GM19023 (cell line): ENCODE results near the gene TRAFD1.
"Not testable (repeated sequence)": the region's sequence is repeated elsewhere in the genome, so short reads cannot be mapped to it uniquely, and the experiment has no call there.

ENCODE experiments used
- ATAC-seq: cut with Tn5 transposase; IDR thresholded peaks from one replicate; pipeline ENCODE4 v1.9.1; 2021; ENCODE audit warnings: mild to moderate bottlenecking, moderate library complexity; ENCODE audit not compliant: unreplicated experiment

TRAFD1 gene

GRCh38 chr12:112158461-112159145, 33.2 kb downstream of the TRAFD1 start:
- ATAC-seq = not testable (repeated sequence)

DNA sequence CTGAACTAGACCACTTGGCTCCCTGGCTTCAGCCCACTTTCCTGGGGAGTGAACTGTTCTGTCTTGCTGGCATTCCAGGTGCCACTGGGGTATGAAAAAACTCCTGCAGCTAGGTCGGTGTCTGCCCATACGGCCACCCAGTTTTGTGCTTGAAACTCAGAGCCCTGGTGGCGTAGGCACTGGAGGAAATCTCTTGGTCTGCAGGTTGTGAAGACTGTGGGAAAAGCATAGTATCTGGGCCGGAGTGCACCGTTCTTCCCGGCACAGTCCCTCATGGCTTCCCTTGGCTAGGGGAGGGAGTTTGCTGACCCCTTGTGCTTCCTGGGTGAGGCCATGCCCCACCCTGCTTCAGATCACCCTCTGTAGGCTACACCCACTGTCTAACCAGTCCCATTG, 33.8 kb downstream of the TRAFD1 start:
- no peak for ATAC-seq

GRCh38 chr12:112160611-112161010, 35.3 kb downstream of the TRAFD1 start:
- ATAC-seq = no peak

DNA sequence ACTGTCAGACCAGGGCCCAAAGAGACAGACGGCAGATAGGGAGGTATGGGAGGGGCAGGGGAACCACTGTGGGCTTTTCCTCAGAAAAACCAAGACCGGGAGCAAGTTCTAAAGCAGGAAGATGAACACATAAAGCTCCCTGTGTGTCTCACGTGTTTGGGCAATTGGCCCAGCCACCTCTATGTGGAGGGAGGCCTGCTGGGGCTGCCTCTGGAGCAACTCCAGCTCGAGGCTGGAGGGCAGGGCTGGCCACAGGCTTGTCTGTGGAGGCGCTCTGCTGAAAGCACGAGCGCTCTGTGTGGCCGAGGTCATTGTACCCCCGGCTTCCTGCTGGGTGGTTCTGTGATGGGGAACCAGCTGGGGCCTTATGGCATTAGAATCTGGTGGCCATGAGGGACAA, 36.4 kb downstream of the TRAFD1 start:
- ATAC-seq = no peak

- ATAC-seq = no peak
These were observed 37.0 kb downstream of the TRAFD1 start for GRCh38 chr12:112162241-112162790.

DNA sequence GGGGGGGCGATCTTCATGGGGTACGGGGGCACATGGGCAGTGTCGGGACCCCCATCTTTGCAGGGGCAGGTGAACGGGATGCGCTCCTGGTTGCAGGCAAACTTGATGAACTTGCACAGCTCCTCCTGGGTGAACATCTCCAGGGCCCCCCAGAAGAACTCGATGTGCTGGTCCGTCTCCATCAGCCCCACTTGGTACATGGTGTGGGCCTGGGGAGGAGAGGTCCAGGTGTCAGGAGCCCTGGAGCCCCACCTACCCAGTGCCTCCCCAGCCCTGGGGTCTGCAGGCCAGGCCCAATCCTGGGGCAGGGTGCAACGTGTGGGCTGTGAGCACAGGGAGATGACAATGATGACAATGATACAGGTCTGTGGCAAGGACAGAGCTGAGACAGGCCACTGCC, 37.7 kb downstream of the TRAFD1 start:
- no peak for ATAC-seq

DNA sequence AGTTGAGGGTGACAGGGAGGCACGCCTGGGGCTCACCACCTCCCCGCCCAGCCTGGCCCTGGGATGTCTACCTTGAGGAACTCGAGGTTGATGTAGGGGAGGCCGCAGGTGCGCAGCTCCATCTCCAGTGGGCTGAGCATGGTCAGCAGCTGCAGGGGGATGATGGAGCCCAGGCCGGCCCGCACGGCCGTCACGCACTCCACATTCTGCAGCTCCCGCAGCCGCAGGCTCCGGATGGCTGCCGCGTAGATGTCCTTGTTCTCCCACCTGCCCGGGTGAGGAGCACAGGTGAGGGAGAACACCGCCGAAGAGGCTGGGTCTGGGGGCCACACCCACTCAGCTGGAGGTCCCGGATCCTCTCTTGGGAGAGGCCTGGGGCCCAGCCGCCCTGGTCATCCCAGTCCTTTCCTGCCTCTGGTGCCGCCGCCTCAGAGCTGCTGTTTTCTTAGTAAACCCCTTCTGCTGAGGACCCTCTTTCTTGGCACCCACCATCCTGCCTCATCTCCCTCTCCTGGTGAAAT, 38.2 kb downstream of the TRAFD1 start:
- ATAC-seq = no peak

- no peak for ATAC-seq
These were observed 38.8 kb downstream of the TRAFD1 start for GRCh38 chr12:112164011-112164660.

DNA sequence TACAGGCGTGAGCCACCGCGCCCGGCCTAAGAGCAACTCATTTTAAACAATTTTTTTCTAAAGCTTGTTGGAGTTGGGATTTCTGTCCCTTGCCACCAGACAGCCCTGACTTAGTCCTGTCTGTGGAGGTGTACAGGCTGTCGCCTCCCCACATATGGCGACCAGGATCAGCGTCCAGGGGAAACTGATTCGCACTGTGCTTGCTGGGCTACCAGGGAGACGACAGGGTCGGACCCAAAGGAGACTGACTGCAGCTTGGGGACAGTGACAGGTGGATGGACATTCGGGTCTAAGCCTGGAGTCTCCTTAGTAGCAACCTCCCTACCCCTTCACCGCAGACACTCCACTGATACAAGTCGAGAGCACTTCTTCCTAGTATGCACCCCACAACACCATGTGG, 40.3 kb downstream of the TRAFD1 start:
- no peak for ATAC-seq

GRCh38 chr12:112166051-112167015, 41.0 kb downstream of the TRAFD1 start:
- ATAC-seq = no peak

- no peak for ATAC-seq
These were observed 41.7 kb downstream of the TRAFD1 start for GRCh38 chr12:112167031-112167461.

GRCh38 chr12:112167718-112168525, 42.6 kb downstream of the TRAFD1 start:
- no peak for ATAC-seq

DNA sequence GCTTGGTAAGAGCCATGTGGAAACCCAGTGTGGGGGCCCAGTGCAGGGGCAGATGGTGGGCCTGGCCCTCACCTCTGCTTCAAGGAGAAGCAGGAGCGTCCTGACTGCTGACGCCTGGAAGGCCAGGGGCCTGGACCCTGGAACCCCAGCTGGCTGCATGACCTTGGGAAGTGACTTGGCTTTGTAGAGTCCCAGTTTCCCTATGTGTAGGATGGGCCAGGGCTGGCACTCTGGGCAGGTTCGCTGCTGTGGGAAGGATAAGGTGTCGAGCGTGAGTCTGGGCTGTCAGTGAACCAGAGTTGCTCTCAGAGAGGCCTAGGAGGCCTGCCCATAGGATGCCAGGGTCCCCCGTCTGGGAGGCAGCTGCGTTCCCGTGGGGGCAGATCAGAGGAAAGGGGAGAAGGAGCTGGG, 43.2 kb downstream of the TRAFD1 start:
- no peak for ATAC-seq

DNA sequence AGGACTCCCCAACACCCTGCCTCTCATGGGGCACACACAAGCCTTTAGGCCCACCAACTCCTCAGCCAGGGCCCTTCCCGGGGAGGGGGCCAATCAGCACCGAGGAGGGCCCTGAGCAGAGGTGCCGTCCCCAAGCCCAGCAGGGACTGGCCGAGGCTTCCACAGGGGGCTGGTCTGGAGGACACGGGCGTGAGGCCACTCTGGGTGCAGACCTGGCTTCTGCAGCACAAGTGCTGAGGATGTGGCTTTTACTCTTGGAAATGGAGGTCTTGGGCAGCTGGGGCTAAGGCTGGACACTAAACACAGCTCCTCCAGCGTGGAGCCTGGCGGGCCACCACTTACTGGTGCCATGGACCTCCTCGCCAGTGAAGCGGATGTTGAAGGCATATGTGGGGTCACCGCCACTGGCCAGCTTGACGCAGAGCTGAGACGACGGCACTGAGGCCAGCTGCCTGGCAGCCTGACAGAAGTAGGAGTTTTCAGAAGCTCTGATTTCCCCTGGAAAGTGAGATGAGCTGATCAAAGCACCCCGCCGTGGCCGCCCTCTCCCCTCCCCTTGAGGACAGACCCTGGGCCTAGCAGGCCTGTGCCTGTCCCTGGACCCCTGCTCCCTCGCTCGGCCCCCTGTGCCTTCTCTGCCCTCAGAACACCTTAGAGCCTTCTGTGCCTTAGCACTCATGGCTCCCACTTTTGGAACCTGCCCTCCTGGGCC, 44.0 kb downstream of the TRAFD1 start:
- ATAC-seq = no peak

DNA sequence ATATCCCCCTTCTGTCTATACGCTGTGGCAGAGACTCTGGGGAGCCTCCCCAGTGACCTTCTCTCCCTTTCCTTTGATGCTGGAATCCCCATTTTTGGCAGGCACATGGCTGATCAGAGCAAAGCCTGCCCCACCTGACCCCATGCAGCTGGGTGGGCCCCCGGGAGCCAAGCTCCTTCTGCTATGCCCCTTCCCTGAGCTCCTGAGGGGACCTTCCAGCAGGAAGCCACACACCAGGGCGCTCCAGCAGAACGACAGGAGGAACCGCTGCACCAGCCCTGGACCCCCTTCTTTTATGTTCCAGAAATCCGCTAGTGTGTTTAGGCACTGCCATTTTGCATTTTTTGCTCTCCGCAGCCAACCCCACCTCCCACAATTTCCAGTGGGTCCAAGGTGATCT, 44.6 kb downstream of the TRAFD1 start:
- no peak for ATAC-seq

DNA sequence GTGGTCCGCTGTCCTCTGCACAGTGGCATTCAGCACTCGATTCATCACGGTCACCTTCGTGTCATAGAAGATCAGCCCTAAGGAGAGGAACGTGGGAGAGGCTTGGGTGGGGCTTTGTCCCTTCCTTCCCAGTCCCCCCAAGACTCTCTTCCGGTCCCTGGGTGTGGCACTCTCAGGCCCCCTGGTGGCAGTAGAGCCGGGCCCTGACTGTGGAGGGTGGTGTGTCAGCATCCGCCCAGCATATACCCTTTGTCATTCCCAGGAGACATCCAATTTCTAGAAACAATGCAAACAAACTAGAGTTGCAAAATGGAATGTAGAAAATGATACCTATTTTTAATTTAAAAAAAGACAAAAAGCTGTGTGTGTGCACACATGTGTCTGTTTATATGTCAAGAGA, 45.0 kb downstream of the TRAFD1 start:
- no peak for ATAC-seq

- ATAC-seq = no peak
These were observed 45.7 kb downstream of the TRAFD1 start for GRCh38 chr12:112170971-112171596.

DNA sequence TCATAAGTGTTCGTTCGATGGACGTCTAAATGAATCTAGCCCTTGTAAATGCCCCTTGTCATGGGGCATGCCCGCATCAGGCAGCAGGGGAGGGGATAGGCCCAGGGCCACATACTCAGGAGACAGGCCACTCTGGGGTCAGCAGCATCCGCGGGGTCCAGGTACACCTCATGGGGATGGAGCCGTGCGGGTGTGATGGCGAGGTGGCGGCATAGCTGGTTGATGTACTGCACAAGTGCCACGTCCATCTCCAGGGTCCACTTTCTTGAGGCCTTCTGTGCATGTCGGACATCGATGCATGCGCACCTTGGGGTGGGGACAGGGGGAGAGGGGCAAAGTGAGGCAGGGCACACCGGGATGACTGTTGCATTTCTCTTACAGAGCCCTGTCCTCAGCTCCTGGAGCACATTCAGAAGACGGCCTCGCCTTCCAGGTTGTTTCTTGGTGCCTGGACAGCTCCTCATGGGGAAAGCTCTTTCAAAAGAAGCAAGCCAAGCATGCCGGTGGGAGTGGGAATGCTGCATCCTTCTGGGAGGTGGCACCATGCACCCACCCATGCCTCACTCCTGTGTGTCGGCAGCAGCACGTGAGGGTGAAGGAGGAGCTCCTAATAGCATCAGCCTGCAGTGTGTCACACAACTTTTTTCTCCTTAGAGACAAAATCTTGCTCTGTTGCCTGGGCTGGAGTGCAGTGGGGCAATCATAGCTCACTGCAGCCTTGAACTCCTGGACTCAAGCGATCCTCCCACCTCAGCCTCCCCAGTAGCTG, 47.4 kb downstream of the TRAFD1 start:
- no peak for ATAC-seq
